HG03280 (cell line): Measurements from ENCODE around the gene GP1BB.

ENCODE experiments used
- ATAC-seq: cut with Tn5 transposase; IDR thresholded peaks from one replicate; pipeline ENCODE4 v1.9.1; 2021; ENCODE audit warnings: mild to moderate bottlenecking, moderate library complexity; ENCODE audit not compliant: unreplicated experiment

GP1BB gene

DNA sequence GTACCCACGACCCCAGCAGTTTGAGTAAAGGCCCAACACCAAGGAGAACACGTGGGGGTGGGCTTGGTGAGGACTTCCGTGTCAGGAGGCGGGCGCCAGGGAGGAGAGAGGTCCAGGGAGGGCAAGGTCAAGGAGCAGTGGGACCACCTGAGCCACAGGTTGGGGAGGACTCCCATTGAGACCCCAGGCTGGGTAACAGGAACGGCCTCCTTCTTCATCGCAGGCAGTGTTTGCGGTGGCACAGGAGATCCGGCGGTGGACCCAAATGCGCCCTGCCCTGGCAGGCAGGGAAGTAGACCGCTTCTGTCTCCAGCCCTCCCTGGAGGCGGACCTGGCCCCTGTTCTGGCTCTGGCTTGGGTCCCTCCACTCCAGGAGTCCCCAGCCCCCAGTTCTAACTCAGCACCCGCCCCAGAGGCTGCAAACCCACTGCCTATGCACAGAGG, 31.4 kb downstream of the GP1BB start:
- ATAC-seq, result no peak

DNA sequence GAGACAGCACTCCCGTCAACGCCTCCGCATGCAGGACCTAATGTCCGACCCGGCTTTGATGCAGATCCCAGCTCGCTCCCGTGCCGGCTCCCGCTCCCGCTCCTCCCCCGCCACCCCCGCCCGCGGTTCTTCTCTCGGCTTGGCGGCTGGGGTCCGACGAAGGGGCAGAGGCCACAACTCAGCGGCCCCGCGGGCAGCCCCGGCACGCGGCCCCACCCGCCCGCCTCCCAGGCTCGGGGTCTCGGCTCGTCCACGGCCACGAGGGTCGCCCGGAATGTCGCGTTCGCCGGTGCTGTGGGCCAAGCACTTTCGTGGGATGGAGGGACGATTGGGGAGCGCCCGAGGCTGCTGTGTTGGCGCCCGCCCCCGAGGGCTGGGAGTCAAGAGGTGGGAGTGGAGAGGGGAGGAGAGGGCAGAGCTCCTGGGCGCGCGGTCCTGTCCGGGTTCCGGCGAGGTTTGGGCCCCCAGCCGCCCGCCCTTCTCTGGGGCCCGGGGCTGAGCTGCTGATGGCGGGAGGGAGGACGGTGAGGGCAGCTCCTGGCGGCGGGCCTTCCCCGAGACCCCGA, 31.9 kb downstream of the GP1BB start:
- no peak for ATAC-seq

DNA sequence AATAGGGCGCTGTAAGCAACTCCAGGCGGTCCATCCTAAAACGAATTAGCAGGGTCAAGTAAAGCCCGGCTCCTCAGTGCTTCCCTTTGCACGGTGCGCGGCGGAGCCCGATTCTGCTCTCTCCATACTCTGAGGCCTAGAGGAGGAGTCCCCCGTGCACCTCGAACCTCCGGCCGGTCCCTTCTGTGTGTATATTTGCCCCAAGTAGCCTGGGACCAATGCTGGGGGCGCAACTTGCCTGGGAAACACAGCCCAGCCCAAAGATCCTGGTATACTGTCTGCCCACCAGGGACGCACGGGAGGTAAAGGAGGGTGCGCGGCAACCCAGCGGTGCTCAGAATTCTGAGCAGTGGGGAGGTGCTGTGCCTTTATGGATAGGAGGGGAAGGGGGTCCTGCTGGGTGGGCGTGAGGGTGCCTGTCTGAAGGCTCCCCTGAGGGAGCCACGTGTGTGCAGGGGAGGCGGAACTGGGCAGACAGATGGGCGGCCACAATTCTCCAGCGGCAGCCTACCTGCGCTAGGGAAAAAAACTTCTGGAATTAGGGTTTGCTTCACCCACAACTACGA, 32.5 kb downstream of the GP1BB start:
- no peak for ATAC-seq

DNA sequence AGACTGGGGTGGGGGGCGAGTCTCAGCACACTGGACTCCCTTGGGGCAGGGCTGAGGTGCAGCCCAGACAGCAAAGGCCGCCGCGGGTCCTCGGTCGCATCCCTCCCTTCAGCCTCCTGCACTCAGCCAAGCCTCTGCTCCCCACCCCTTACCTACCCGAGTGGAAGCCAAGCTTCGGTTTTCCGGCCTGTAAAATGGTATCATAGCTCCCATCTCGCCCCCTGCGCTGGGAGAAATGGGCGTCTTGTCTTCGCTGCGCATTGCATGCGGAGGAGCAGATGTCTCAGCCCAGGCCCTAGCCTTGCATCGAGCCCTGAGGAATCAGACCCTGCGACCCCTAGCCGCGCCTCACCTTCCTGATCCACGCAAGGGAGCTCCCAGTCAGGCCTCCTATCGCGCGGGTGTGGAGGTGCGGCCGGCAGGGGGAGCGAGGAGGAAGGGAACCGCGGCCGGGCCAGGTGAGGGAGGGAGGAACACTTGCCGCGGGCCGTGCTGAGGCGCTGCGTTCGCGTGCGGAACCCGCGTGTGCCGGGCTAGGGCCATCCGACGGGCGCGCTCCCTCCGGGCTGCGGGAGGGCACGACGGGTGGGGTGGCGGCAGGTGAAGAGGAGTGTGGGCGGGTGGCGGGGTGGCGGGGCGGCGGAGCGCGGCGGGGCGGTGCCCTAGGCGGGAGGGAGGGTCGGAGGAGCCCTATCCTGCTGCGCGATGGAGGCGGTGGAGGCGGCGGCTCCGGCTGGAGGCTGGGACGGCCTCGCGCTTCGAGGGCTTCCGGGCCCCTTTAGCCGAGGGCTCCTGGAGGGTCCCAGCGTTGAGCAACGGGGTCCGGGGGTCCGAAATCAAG, 33.2 kb downstream of the GP1BB start:
- no peak for ATAC-seq

DNA sequence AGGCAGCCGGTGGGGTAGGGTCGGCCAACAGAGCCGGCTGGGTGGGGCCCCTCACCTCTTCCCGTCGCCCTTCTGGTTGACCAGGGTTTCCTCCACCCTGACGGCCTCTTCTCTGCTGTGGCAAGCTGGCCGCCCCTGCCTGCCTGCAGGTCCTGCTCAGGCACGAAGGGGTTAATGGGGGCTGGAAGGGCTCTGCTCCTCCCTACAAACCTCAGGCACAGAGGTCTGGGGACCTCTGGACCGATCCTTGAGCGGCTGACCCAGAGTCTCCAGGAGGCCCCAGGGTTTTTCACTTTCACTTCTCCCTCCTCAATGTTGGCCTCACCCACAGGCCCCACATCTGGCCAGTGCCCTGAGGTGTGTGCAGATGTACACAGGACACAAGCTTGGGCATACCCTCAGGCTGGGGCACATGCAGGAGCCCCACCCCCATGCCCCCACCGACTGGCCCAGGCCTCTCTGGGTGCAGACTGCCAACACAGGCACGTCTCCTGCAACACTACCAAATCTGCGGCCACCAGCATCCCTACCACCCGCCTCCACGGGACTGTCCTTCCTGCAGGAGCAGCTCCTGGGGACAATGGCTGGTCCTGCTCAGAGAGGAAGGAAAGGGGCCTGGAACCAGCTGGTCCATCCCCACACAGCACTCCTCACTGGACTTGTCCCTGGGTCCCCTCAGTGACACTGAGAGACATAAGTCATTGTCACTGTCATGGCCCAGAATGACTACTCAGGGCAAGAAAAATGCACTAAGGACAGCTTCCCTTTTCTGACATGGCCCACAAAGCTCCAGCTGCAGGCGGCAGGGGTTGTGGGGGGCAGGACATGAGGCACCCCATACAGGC, 34.0 kb downstream of the GP1BB start:
- ATAC-seq, result no peak

DNA sequence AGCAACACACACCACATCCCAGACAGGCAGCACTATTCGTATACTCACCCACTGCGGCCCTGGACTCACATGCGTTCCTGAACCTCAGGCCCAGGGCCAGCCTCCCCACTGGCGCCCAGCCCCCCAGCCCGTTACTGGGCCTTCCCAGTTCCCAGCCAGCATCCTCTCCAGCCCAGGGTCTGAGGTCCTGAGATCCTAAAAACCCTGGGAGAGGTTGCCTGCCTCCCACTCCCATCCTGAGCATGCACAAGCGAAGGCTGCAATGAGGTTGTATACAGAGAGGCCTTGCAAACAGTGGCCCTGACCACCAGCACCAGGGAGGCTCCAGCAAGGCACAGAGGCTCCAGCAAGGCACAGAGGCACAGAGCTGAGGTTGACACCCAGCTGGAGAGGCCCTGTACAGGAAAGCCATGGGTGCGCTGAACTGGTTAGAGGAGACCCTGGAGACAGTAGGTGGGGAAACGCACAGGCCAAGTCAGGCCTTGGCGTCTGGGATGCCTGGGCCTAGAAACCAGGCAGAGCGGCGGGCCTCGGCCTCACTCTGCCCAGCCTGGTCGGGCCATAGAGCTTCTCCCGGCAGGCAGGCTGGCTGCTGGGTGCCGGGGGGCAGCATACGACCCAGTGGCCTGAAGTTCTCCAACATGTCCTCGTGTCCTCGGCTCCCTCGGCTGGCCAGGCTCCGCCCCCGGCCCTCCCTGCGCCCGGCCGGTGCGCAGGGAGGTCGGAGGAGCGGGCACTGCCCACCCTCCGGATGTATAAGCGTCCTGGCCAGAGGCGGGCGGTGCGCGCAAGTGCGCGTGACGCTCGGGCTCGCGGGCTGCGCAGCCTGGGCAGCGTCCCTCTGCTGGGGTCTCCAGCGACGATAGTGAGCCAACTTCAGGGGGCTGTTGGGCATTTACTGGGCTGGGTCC, 34.9 kb downstream of the GP1BB start:
- ATAC-seq, result no peak

DNA sequence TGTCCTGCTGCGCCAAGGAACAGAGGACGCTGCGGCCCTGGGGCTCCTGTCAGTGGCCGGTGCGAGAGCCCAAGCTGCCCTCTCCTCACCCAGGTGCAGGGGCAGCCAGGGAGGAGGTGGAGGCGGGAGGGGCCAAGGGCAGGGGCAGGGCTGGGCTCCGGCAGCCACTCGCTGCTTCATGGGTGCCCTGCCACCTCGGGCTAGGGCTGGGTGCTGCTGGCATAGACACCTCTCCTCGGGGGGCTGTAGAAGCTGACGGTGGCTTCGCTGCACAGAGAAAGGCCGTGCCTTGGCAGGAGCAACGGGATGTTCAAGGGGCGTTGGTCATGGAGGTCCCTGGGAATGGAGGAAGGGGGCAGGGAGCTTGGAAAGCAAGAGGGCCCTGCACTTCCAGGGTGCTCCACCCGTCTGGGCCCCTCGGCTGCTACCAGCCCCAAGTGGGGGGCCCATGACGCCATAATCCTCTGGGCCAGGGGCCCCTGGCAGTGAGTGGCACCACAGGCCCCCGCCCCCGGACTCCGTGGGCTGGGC, 35.6 kb downstream of the GP1BB start:
- no peak for ATAC-seq

DNA sequence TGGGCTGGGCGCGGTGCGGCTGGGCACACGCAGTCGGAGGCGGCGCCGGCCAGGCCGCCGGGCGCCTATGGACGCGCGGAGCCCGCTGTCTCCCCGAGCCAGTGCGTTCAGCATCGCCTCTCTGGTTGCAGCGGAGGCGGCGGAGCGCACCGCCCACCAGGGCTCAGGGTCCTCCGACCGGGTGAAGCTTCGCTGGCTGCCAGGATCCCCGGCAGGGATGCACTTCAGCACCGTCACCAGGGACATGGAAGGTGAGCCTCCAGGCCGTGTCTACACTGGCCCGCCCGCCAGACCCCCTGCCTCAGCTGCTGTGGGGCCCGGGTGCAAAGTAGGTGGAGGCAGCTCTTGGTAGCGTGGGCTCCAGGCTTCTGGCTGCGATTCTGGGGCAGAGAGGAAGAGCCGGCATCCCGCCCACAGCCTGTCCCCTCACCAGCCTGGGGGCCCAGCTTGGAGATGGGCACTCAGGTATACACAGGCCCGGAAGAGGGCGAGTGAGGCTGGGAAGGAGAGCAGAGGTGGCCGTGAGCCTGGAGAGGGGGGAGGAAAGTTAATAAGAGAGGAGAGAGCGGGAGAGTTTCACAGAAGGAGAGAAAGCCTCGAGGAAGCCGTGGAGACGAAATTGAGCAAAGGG, 36.2 kb downstream of the GP1BB start:
- ATAC-seq, result no peak

DNA sequence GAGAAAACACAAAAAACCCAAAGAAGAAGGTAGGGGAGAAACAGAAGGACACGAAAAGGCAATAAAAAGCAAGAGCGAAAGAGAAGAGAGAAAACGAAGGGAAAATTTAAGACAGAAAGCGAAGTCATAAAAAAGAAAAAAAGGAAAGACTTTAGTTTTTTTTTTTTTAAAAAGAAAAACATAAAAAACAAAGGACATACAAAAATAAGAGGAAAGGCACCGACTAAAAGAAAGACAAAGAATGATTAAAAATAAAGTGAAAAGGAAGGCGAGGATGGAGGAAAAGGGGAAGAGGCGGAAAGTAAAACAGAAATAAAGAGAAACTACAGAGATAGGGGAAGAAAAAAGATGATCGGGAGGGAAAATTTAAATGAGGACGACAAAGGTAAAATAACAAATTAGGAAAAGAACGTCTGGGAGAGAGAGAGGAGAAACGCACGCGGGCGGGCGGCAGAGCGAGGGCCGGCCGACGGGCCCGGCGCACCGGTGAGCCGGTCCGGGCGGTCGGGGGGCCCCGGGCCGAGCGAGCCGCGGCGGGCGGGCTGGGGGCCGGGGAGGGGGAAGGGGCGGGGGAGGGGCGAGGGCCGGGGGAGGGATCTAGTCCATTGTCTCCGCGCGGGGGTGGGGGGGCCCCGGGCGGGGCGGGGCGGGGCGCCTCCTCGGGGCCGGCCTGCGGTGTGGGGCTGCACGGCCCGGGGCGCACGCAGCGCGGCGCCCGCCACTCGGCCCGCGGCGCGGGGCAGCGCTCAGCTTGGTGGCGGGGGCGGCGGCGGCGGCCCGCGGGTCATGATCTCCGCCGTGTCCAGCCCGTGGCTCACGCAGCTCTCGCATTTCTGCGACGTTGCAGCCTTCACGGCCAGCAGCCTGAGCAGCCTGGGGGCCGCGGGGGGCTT, 37.0 kb downstream of the GP1BB start, which contains the start of gene TBX1:
Gene TBX1 (plus strand): TSS at position 721 of the 893 bp plus-strand sequence. CDS start 66 bp downstream, at position 787.
- ATAC-seq, result no peak

DNA sequence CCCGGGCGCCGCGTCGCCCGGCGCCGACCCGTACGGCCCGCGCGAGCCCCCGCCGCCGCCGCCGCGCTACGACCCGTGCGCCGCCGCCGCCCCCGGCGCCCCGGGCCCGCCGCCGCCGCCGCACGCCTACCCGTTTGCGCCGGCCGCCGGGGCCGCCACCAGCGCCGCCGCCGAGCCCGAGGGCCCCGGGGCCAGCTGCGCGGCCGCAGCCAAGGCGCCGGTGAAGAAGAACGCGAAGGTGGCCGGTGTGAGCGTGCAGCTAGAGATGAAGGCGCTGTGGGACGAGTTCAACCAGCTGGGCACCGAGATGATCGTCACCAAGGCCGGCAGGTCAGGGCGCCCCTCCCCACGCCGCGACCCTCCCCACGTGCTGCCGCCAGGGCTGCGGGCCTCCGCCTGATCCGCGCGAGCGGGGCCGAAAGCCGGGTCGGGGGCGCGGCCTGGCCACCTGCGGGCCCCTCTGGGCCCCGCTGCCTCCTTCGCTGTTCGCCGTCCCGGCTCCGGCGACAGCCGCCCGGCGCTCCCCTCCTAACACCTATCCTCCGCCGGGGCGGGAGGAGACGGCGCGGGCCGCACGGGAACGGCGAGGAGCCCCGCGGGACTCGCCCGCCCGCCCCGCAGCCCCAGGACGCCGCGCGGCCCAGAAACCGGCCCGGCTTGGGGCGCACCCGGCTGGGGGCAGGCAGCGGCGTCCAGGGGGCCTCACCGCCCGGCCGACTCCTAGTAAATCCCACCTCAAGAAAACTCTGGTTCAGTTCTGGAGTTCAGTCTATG, 37.8 kb downstream of the GP1BB start:
- no peak for ATAC-seq

DNA sequence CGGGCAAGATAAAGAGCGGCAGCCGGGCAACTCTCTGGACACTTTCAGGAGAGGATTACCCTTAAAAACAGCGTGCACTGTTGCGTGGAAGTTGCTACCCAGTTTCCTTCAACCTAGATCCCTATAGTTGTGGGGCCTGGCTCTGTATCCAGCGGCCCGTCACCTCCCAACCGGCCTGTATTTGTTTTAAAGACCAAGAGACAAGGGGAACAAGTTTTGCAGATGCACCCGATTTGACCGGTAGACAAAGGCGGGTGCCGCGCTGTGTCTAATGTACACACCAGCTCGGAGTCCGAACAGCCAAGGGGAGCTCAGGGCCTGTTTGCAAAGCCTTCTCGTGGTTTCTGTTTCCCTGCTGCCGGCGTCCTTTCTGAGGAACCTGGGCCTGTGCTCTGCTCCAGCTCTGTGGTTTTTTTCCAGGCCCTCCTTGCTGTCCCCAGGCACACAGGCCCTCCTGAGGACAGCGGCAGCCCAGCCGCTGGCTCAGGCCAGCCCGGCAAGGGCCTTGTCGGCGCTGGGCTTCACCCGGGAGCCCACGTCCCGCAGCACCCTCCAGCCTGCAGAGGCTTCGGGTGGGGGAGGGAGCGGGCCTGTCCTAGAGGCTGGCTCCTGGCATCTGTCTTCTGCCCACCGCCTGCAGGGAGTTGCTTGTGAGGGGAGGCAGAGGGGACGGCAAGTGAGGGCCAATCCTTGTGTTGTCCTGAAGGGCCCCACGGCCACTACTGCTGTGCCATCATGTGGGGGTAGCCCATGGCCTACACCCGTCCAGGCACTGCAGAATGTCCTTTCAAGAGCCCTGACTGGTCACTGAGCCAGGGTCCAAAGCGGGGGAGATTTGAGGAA, 38.6 kb downstream of the GP1BB start:
- ATAC-seq, result no peak

DNA sequence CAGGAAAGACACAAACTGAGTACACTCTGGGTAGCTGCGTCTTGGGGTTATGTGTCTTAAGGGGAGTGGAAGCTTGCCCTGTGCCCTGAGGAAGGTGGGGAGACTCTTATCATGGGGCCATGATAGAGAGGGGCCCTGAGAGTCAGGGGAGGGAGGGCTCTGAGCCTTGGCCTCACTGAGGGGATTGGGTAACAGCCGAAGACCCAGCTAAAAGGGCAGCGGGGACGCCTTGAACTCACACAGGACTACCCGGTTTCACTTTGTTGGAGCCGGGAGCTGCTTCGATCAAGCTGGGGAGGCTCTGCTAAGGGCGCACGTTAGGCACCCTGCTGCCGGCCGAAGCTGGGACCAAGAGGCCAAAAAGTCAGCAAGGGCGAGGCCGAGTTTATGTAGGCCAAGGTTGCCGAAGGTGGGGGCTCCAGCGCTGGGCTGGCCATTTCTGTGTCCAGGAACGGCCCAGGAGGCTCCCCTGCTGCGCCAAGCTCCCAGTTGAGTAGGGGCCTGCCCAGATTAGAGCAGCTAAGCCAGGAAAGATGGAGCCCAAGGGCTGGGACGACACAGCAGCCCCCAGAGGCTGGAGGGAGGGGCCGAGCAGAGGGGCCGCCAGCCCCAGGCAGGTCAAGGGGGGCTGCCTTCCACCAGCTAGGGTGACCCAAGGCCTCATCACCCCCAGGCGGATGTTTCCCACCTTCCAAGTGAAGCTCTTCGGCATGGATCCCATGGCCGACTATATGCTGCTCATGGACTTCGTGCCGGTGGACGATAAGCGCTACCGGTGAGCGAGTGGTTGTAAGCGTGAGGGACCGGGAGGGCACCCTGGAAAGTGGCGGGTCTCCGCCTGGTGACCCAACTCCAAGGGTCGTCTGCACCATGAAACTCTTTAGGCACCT, 39.5 kb downstream of the GP1BB start:
- no peak for ATAC-seq

DNA sequence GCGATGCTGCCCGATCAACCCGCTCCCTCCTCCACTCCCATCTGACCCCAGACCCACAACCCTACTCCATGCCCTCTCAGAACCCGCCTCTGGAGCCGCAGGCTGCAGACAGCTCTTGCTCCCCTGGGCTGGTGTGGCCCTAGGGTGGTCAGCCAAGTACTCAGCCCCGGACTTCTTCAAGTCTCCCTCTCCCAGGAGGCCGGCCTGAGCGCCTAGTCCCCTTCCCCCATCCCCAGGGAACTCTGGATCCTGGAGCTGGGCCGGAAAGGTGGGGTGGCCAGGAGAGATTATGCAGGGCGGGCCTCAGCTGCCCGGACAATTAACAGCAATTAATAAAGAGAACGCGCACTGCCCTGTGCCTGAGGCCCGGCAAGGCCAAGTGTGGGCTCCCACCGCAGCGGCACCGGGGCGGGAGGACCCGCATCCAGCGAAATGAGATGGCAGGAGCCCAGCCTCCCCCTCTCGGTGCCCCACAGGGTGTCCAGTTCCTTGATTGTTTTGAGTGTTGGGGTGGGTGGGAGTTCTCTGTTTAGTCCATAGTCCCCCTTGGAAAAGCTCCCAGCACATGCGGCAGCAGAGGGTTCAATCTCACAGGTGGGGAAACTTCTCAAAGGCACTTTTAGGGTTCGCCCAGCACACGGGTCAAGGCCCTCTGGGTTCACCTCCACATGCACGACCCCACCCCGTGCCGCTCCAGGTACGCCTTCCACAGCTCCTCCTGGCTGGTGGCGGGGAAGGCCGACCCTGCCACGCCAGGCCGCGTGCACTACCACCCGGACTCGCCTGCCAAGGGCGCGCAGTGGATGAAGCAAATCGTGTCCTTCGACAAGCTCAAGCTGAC, 40.3 kb downstream of the GP1BB start:
- ATAC-seq, result no peak

DNA sequence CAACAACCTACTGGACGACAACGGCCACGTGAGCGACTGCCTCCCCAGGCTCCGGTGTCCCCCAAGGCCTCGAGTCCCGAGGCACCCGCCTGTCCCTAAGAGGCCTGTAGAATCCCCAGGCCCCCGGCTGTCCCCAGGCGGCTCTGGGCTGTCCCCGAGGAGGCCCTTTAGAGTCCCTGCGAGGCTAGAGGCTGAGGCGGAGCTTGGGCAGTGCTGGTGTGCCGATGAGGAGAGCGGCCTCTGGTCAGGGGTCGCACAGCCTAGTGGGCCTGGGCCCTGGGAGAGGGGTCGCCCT, 40.9 kb downstream of the GP1BB start:
- ATAC-seq, result no peak
